ENCODE data around the gene UCHL1. TPM values are rescaled to one million over a fixed set of nuclear protein-coding genes. Genes with fewer than 3 reads are reported as not detected.
"Not testable (repeated sequence)": the region's sequence is repeated elsewhere in the genome, so short reads cannot be mapped to it uniquely, and the experiment has no call there.

Gene UCHL1
- total RNA-seq, 1 experiment from 2014 or later = not detected

DNA sequence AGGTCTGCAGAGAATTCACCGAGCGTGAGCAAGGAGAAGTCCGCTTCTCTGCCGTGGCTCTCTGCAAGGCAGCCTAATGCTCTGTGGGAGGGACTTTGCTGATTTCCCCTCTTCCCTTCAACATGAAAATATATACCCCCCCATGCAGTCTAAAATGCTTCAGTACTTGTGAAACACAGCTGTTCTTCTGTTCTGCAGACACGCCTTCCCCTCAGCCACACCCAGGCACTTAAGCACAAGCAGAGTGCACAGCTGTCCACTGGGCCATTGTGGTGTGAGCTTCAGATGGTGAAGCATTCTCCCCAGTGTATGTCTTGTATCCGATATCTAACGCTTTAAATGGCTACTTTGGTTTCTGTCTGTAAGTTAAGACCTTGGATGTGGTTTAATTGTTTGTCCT, 11.3 kb downstream of the UCHL1 start:
- Histone ChIP-seq H2AFZ (ENCODE audit: low read length) (no peak overlapping the region), H4K20me1 (ENCODE audit: insufficient read depth, low read depth, low read length) (no peaks in the 10 kb centered on the region), H3K9me2 (replicated peaks; ENCODE audit: insufficient read depth, low read length) (no peaks in the 10 kb centered on the region), H3K27me3 (ENCODE audit: low read length) (no peaks in the 10 kb centered on the region), H3K79me2 (ENCODE audit: low read length) (no peaks in the 10 kb centered on the region), H3K4me3 (ENCODE audit: low read length) (no peak overlapping the region), H3K36me3 (ENCODE audit: insufficient read depth, low read length) (no peaks in the 10 kb centered on the region), H3K9ac (ENCODE audit: low read length) (no peak overlapping the region), H3K27ac (ENCODE audit: low read length) (no peak overlapping the region), H3K4me1 (ENCODE audit: low read length) (no peaks in the 10 kb centered on the region), H3K4me2 (ENCODE audit: low read depth, low read length, poor library complexity, severe bottlenecking) (no peak overlapping the region), H3K9me3 (ENCODE audit: low read length) (no peaks in the 10 kb centered on the region)
- DNase-seq = no peak

DNA sequence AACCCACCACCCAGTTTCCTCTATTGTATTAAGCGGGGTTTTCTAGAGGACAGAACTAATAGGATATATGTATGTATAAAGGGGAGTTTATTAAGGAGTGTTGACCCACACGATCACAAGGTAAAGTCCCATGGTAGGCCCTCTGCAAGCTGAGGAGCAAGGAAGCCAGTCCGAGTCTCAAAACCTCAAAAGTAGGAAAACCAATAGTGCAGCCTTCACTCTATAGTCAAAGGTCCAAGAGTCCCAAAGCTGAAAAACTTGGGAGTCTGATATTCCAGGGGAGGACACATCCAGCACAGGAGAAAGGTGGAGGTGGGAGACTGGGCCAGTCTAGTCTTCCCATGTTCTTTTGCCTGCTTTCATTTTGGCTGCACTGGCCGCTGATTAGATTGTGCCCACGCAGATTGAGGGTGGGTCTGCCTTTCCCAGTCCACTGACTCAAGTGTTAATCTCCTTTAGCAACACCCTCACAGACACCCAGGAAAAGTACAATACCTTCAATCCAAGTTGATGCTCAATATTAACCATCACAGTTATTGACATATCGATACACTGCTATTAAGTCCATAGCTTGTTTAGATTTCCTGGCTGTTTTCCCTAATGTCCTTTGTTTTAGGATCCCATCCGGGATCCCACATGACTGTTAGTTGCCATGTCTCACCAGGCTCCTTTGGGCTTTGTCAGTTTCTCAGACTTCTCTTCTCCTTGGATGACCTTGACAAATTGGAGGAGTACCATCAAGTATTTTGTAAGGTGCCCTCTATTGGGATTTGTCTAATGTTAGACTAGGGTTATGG, 12.2 kb downstream of the UCHL1 start:
- no peaks in the 10 kb centered on the region for H4K20me1 ChIP-seq (ENCODE audit: insufficient read depth, low read depth, low read length)

GRCh38 chr4:41269682-41270081, 13.0 kb downstream of the UCHL1 start:
- H3K4me1 ChIP-seq (ENCODE audit: low read length) = no peaks in the 10 kb centered on the region
- H3K9me3 ChIP-seq (ENCODE audit: low read length) = no peaks in the 10 kb centered on the region
- DNase-seq = no peak
- no peak overlapping the region for H3K27ac ChIP-seq (ENCODE audit: low read length)
- no peaks in the 10 kb centered on the region for H3K27me3 ChIP-seq (ENCODE audit: low read length)
- no peak overlapping the region for H3K9ac ChIP-seq (ENCODE audit: low read length)
- no peaks in the 10 kb centered on the region for H3K9me2 ChIP-seq (replicated peaks; ENCODE audit: insufficient read depth, low read length)
- H3K4me2 ChIP-seq (ENCODE audit: low read depth, low read length, poor library complexity, severe bottlenecking) = no peak overlapping the region
- no peak overlapping the region for H2AFZ ChIP-seq (ENCODE audit: low read length)
- H3K79me2 ChIP-seq (ENCODE audit: low read length) = no peaks in the 10 kb centered on the region
- no peaks in the 10 kb centered on the region for H3K36me3 ChIP-seq (ENCODE audit: insufficient read depth, low read length)
- H4K20me1 ChIP-seq (ENCODE audit: insufficient read depth, low read depth, low read length) = no peaks in the 10 kb centered on the region
- H3K4me3 ChIP-seq (ENCODE audit: low read length) = no peak overlapping the region

More for the DNA sequence above, 12.2 kb downstream of the UCHL1 start:
- H3K4me2 ChIP-seq (ENCODE audit: low read depth, low read length, poor library complexity, severe bottlenecking) = no peak overlapping the region
- H3K4me1 ChIP-seq (ENCODE audit: low read length) = no peaks in the 10 kb centered on the region
- no peaks in the 10 kb centered on the region for H3K9me2 ChIP-seq (replicated peaks; ENCODE audit: insufficient read depth, low read length)
- no peaks in the 10 kb centered on the region for H3K9me3 ChIP-seq (ENCODE audit: low read length)
- no peak overlapping the region for H3K4me3 ChIP-seq (ENCODE audit: low read length)
- no peak overlapping the region for H3K27ac ChIP-seq (ENCODE audit: low read length)
- H3K9ac ChIP-seq (ENCODE audit: low read length) = no peak overlapping the region
- H3K36me3 ChIP-seq (ENCODE audit: insufficient read depth, low read length) = no peaks in the 10 kb centered on the region
- DNase-seq = no peak
- no peaks in the 10 kb centered on the region for H3K79me2 ChIP-seq (ENCODE audit: low read length)
- no peaks in the 10 kb centered on the region for H3K27me3 ChIP-seq (ENCODE audit: low read length)
- H2AFZ ChIP-seq (ENCODE audit: low read length) = no peak overlapping the region

DNA sequence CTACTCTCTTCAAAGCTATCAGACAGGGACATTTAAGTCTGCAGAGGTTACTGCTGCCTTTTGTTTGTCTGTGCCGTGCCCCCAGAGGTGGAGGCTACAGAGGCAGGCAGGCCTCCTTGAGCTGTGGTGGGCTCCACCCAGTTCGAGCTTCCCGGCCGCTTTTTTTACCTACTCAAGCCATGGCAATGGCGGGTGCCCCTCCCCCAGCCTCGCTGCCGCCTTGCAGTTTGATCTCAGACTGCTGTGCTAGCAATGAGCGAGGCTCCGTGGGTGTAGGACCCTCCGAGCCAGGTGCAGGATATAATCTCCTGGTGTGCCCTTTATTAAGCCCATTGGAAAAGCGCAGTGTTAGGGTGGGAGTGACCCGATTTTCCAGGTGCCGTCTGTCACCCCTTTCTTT, 19.2 kb downstream of the UCHL1 start:
- H4K20me1 ChIP-seq (ENCODE audit: insufficient read depth, low read depth, low read length); H3K36me3 ChIP-seq (ENCODE audit: insufficient read depth, low read length); H3K27me3 ChIP-seq (ENCODE audit: low read length); H3K9me3 ChIP-seq (ENCODE audit: low read length); H3K4me1 ChIP-seq (ENCODE audit: low read length); H3K4me3 ChIP-seq (ENCODE audit: low read length); H3K27ac ChIP-seq (ENCODE audit: low read length); H3K9ac ChIP-seq (ENCODE audit: low read length); H3K4me2 ChIP-seq (ENCODE audit: low read depth, low read length, poor library complexity, severe bottlenecking); DNase-seq; H3K79me2 ChIP-seq (ENCODE audit: low read length); H3K9me2 ChIP-seq (replicated peaks; ENCODE audit: insufficient read depth, low read length); H2AFZ ChIP-seq (ENCODE audit: low read length): not testable (repeated sequence)

DNA sequence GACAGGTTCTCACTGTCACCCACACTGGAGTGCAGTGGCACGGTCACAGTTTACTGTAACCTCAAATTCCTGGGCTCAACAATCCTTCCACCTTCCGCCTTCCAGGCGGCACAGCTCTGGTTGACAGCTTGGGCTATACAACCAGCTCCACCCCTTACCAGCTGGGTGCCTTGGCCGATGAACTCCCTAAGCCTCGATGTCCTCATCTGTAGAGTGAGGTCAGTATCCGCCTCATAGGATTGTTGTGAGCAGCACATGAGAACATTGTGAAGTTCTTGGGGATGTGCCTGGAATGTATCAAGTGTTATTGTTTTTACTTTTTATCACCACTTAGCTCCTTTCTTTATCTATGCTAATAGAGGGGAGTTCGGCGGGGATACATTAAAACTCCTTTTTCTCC, 23.3 kb downstream of the UCHL1 start:
- H4K20me1 ChIP-seq (ENCODE audit: insufficient read depth, low read depth, low read length) = no peaks in the 10 kb centered on the region
- H3K4me3 ChIP-seq (ENCODE audit: low read length) = no peak overlapping the region
- no peak overlapping the region for H3K27ac ChIP-seq (ENCODE audit: low read length)
- no peaks in the 10 kb centered on the region for H3K36me3 ChIP-seq (ENCODE audit: insufficient read depth, low read length)
- H3K4me1 ChIP-seq (ENCODE audit: low read length) = no peaks in the 10 kb centered on the region
- H3K9me2 ChIP-seq (replicated peaks; ENCODE audit: insufficient read depth, low read length) = no peaks in the 10 kb centered on the region
- DNase-seq = no peak
- H3K9ac ChIP-seq (ENCODE audit: low read length) = no peak overlapping the region
- no peak overlapping the region for H3K4me2 ChIP-seq (ENCODE audit: low read depth, low read length, poor library complexity, severe bottlenecking)
- no peak overlapping the region for H2AFZ ChIP-seq (ENCODE audit: low read length)
- no peaks in the 10 kb centered on the region for H3K79me2 ChIP-seq (ENCODE audit: low read length)
- H3K27me3 ChIP-seq (ENCODE audit: low read length) = no peaks in the 10 kb centered on the region
- no peaks in the 10 kb centered on the region for H3K9me3 ChIP-seq (ENCODE audit: low read length)

GRCh38 chr4:41281038-41281634, 24.4 kb downstream of the UCHL1 start:
- Histone ChIP-seq H3K27me3 (ENCODE audit: low read length) (no peaks in the 10 kb centered on the region), H3K9ac (ENCODE audit: low read length) (no peak overlapping the region), H3K79me2 (ENCODE audit: low read length) (no peaks in the 10 kb centered on the region), H3K9me2 (replicated peaks; ENCODE audit: insufficient read depth, low read length) (no peaks in the 10 kb centered on the region), H3K4me2 (ENCODE audit: low read depth, low read length, poor library complexity, severe bottlenecking) (no peak overlapping the region), H3K4me3 (ENCODE audit: low read length) (no peak overlapping the region), H2AFZ (ENCODE audit: low read length) (no peak overlapping the region), H3K36me3 (ENCODE audit: insufficient read depth, low read length) (no peaks in the 10 kb centered on the region), H4K20me1 (ENCODE audit: insufficient read depth, low read depth, low read length) (no peaks in the 10 kb centered on the region), H3K27ac (ENCODE audit: low read length) (no peak overlapping the region), H3K9me3 (ENCODE audit: low read length) (no peaks in the 10 kb centered on the region), H3K4me1 (ENCODE audit: low read length) (no peaks in the 10 kb centered on the region)
- DNase-seq = peak; percentile 87

- H3K27me3 ChIP-seq (ENCODE audit: low read length) = no peaks in the 10 kb centered on the region
- H3K27ac ChIP-seq (ENCODE audit: low read length) = no peak overlapping the region
- H3K9me2 ChIP-seq (replicated peaks; ENCODE audit: insufficient read depth, low read length) = no peaks in the 10 kb centered on the region
- H3K4me3 ChIP-seq (ENCODE audit: low read length) = no peak overlapping the region
- no peaks in the 10 kb centered on the region for H3K4me1 ChIP-seq (ENCODE audit: low read length)
- H3K4me2 ChIP-seq (ENCODE audit: low read depth, low read length, poor library complexity, severe bottlenecking) = no peak overlapping the region
- H3K9ac ChIP-seq (ENCODE audit: low read length) = no peak overlapping the region
- H4K20me1 ChIP-seq (ENCODE audit: insufficient read depth, low read depth, low read length) = no peaks in the 10 kb centered on the region
- no peaks in the 10 kb centered on the region for H3K9me3 ChIP-seq (ENCODE audit: low read length)
- H3K79me2 ChIP-seq (ENCODE audit: low read length) = no peaks in the 10 kb centered on the region
- DNase-seq = no peak
- no peaks in the 10 kb centered on the region for H3K36me3 ChIP-seq (ENCODE audit: insufficient read depth, low read length)
- no peak overlapping the region for H2AFZ ChIP-seq (ENCODE audit: low read length)
These were observed 25.6 kb downstream of the UCHL1 start for GRCh38 chr4:41282366-41282765.

DNA sequence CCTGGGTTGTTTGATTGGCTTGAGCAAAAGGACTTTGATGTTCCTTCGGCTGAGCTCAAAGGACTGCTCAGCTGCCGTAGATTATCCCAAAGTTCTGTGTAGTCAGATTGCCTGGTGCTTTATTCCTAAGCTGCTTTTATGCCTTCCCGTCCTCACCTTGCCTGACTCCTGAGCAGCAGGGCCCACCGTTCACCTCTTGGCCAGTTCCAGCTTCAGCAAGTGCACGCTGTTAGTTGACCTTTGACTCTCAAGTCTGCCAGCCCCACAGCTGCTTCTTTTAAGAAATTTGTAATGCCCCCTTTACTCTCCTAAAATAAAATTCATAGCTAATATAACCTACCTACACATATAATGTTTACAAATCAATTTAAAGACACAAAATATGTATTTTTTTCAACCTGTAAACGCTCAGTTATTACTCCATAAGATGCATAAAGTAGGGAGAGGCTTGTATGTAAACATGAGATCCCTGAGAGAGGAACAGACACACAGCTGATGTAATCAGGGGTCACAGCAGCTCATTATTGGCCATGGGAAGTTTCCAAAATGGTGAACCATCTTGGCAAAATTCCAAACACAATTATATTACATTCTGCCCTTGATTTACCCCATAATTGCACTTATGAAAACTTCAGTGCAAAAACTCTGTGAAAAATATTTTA, 28.6 kb downstream of the UCHL1 start:
- no peaks in the 10 kb centered on the region for H3K9me3 ChIP-seq (ENCODE audit: low read length)
- H3K27me3 ChIP-seq (ENCODE audit: low read length) = no peaks in the 10 kb centered on the region
- no peak overlapping the region for H3K27ac ChIP-seq (ENCODE audit: low read length)
- no peaks in the 10 kb centered on the region for H3K79me2 ChIP-seq (ENCODE audit: low read length)
- H2AFZ ChIP-seq (ENCODE audit: low read length) = no peak overlapping the region
- H3K9ac ChIP-seq (ENCODE audit: low read length) = no peak overlapping the region
- no peak for DNase-seq
- H3K4me1 ChIP-seq (ENCODE audit: low read length) = no peaks in the 10 kb centered on the region
- no peak overlapping the region for H3K4me2 ChIP-seq (ENCODE audit: low read depth, low read length, poor library complexity, severe bottlenecking)
- no peaks in the 10 kb centered on the region for H4K20me1 ChIP-seq (ENCODE audit: insufficient read depth, low read depth, low read length)
- no peaks in the 10 kb centered on the region for H3K9me2 ChIP-seq (replicated peaks; ENCODE audit: insufficient read depth, low read length)
- no peak overlapping the region for H3K4me3 ChIP-seq (ENCODE audit: low read length)
- no peaks in the 10 kb centered on the region for H3K36me3 ChIP-seq (ENCODE audit: insufficient read depth, low read length)

Data from Karpas-422 (cell line).